Epithelial cell of umbilical artery (primary cell): ENCODE results near the gene ATG14. TPM values are rescaled to one million over a fixed set of nuclear protein-coding genes. Genes with fewer than 3 reads are reported as not detected.

Experiments used
- total RNA-seq: library from RNA; depleted of rRNA; stranded (reverse); fragments of >200 nt; gene quantifications from 2 replicates; pipeline ENCODE4 v1.2.3, GENCODE V29; 2014

Gene ATG14, protein sequence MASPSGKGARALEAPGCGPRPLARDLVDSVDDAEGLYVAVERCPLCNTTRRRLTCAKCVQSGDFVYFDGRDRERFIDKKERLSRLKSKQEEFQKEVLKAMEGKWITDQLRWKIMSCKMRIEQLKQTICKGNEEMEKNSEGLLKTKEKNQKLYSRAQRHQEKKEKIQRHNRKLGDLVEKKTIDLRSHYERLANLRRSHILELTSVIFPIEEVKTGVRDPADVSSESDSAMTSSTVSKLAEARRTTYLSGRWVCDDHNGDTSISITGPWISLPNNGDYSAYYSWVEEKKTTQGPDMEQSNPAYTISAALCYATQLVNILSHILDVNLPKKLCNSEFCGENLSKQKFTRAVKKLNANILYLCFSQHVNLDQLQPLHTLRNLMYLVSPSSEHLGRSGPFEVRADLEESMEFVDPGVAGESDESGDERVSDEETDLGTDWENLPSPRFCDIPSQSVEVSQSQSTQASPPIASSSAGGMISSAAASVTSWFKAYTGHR
- total RNA-seq, result 8.8 and 14.9 TPM in 2 replicates

DNA sequence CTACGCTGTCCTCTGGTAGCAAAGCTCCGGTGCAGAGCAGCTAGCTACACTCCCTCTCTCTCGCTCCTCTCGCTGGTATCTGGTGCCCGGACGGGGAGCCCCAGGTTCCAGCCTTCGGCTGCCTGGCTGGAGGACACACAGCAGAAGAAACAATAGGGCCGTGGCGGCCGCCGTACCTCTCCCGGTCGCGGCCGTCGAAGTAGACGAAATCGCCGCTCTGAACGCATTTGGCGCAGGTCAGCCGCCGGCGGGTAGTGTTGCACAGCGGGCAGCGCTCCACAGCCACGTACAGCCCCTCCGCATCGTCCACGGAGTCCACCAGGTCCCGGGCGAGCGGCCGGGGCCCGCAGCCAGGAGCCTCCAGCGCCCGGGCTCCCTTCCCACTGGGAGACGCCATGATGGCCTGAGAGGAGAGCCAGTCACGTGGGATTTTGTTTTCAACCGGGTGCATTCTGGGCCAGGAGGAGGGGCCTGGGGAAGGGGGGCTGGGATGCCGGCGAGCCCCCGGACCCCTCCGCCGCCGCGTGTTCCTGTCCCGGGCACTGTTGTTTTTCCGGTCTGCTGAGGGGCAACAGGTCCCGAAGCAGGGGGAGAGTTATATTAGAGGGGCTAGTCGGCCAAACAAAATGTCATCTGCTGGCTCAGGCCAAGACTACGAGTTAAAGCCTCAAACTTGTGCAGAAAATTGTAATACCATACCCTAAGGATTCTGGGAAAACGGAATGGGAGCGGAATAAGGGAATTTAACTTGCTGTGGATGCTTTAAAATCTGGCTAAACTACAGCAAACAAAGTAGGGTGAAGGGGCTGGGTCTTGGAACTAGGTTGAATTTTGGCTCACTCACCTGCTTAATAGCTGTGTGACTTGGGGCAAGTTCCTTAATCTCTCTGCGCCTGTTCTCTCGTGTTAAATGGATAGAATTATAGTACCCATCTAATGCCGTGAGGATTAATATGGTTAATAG, at the start of gene ATG14:
ATG14 (minus strand) TSS at position 405 of the 964 bp plus-strand sequence; CDS start at position 397, 8 bp downstream.

GRCh38 chr14:55440385-55440784, 28.8 kb upstream of the ATG14 start, which contains the start of gene TBPL2:
Gene TBPL2 (minus strand): TSS chr14:55440616. CDS start chr14:55440449, 167 bp downstream.

Other genes with a start within 250 kb of the ATG14 start
- 63.7 and 74.5 TPM in 2 replicates for gene DLGAP5, start 220.2 kb downstream of the ATG14 start, total RNA-seq
- gene FBXO34, start 140.4 kb downstream of the ATG14 start, total RNA-seq, result 23.1 and 27.4 TPM in 2 replicates
- not detected in 2 replicates for gene TBPL2, start 28.8 kb upstream of the ATG14 start, total RNA-seq
- 174 and 195 TPM in 2 replicates for gene KTN1, start 168.4 kb upstream of the ATG14 start, total RNA-seq